ENCODE results near the gene SIMC1. TPM values are rescaled to one million over a fixed set of nuclear protein-coding genes. Genes with fewer than 3 reads are reported as not detected.
A peak's percentile ranks its signal among the peaks of the same experiment; 100 is the strongest.

The SIMC1 gene
- total RNA-seq, 1 experiment from 2014 or later = 17.9 TPM

DNA sequence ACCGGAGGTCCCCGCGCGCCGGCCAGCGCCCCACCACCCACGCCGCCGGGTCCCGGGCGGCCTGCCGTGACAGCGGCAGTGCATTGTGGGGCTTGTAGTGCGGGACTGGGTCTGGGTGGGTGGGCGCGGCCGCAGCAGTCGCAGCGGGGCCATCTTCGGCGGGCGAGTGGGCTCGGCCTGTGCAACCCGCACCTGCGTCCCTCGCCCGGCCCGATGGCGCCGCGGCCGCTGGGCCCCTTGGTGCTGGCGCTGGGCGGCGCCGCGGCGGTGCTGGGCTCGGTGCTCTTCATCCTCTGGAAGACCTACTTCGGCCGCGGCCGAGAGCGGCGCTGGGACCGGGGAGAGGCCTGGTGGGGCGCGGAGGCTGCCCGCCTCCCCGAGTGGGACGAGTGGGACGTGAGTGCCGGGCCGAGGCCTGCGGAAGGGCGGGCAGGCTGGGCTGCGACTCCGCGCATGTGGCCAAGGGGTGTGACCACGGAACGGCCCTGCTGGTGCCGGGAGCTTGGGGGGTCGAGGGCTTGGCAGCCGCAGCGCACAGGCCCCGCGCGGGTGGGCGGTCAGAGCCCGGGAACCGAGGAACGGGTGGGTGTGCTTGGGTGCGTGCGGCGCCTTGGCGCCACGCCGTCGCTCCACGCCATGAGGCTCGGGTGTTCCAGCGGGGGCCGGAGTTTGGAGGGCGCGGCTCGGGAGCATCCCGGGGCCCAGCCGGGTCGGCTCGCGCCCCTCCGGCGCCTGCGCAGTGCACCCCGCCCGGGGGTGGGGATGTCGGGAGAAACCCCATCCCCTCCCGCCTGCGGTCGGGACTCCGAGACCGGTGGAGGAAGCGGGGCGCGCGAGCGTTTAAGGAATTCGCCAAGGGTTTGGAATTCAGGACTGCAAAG, 127.4 kb downstream of the SIMC1 start, which contains the start of gene ARL10 (continued):
- peak; percentile 58 for TF ChIP-seq SP1 (CRISPR knock-in tag; conservative IDR thresholded peaks at IDR 0.05)
- TF ChIP-seq, protein P1, sequence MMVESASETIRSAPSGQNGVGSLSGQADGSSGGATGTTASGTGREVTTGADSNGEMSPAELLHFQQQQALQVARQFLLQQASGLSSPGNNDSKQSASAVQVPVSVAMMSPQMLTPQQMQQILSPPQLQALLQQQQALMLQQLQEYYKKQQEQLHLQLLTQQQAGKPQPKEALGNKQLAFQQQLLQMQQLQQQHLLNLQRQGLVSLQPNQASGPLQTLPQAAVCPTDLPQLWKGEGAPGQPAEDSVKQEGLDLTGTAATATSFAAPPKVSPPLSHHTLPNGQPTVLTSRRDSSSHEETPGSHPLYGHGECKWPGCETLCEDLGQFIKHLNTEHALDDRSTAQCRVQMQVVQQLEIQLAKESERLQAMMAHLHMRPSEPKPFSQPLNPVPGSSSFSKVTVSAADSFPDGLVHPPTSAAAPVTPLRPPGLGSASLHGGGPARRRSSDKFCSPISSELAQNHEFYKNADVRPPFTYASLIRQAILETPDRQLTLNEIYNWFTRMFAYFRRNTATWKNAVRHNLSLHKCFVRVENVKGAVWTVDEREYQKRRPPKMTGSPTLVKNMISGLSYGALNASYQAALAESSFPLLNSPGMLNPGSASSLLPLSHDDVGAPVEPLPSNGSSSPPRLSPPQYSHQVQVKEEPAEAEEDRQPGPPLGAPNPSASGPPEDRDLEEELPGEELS (CRISPR knock-in tag; IDR thresholded peaks at IDR 0.05) = peak; percentile 79; the same call in 1 of the 2 replicates
- TF ChIP-seq, protein P2, sequence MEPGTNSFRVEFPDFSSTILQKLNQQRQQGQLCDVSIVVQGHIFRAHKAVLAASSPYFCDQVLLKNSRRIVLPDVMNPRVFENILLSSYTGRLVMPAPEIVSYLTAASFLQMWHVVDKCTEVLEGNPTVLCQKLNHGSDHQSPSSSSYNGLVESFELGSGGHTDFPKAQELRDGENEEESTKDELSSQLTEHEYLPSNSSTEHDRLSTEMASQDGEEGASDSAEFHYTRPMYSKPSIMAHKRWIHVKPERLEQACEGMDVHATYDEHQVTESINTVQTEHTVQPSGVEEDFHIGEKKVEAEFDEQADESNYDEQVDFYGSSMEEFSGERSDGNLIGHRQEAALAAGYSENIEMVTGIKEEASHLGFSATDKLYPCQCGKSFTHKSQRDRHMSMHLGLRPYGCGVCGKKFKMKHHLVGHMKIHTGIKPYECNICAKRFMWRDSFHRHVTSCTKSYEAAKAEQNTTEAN (CRISPR knock-in tag; IDR thresholded peaks at IDR 0.05) = 0 out of 2 replicates have a peak, but pooled peaks have one; percentile 15
- TF ChIP-seq, protein P3, sequence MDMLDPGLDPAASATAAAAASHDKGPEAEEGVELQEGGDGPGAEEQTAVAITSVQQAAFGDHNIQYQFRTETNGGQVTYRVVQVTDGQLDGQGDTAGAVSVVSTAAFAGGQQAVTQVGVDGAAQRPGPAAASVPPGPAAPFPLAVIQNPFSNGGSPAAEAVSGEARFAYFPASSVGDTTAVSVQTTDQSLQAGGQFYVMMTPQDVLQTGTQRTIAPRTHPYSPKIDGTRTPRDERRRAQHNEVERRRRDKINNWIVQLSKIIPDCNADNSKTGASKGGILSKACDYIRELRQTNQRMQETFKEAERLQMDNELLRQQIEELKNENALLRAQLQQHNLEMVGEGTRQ (CRISPR knock-in tag; IDR thresholded peaks at IDR 0.05) = peak; percentile 26; the same call in 1 of the 2 replicates
- TF ChIP-seq GABPB1 (CRISPR knock-in tag; IDR thresholded peaks at IDR 0.05) = no peak
- TF ChIP-seq, protein P4, sequence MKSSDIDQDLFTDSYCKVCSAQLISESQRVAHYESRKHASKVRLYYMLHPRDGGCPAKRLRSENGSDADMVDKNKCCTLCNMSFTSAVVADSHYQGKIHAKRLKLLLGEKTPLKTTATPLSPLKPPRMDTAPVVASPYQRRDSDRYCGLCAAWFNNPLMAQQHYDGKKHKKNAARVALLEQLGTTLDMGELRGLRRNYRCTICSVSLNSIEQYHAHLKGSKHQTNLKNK (CRISPR knock-in tag; IDR thresholded peaks at IDR 0.05) = no peak
- TF ChIP-seq, protein P5, sequence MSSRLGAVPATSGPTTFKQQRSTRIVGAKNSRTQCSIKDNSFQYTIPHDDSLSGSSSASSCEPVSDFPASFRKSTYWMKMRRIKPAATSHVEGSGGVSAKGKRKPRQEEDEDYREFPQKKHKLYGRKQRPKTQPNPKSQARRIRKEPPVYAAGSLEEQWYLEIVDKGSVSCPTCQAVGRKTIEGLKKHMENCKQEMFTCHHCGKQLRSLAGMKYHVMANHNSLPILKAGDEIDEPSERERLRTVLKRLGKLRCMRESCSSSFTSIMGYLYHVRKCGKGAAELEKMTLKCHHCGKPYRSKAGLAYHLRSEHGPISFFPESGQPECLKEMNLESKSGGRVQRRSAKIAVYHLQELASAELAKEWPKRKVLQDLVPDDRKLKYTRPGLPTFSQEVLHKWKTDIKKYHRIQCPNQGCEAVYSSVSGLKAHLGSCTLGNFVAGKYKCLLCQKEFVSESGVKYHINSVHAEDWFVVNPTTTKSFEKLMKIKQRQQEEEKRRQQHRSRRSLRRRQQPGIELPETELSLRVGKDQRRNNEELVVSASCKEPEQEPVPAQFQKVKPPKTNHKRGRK (CRISPR knock-in tag; IDR thresholded peaks at IDR 0.05; ENCODE audit: borderline replicate concordance) = no peak
- no peak for TF ChIP-seq HMGA2 (CRISPR knock-in tag; IDR thresholded peaks at IDR 0.05)
- TF ChIP-seq, protein P6, sequence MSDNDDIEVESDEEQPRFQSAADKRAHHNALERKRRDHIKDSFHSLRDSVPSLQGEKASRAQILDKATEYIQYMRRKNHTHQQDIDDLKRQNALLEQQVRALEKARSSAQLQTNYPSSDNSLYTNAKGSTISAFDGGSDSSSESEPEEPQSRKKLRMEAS (CRISPR knock-in tag; IDR thresholded peaks at IDR 0.05) = peak; percentile 84; the same call in 1 of the 2 replicates
- no peak for TF ChIP-seq ZNF121 (CRISPR knock-in tag; IDR thresholded peaks at IDR 0.05)
- TF ChIP-seq CBFB (CRISPR knock-in tag; IDR thresholded peaks at IDR 0.05; ENCODE audit: low read depth) = no peak
- no peak for TF ChIP-seq NFYB (CRISPR knock-in tag; conservative IDR thresholded peaks at IDR 0.05; ENCODE audit: low read depth)
- TF ChIP-seq, protein P7, sequence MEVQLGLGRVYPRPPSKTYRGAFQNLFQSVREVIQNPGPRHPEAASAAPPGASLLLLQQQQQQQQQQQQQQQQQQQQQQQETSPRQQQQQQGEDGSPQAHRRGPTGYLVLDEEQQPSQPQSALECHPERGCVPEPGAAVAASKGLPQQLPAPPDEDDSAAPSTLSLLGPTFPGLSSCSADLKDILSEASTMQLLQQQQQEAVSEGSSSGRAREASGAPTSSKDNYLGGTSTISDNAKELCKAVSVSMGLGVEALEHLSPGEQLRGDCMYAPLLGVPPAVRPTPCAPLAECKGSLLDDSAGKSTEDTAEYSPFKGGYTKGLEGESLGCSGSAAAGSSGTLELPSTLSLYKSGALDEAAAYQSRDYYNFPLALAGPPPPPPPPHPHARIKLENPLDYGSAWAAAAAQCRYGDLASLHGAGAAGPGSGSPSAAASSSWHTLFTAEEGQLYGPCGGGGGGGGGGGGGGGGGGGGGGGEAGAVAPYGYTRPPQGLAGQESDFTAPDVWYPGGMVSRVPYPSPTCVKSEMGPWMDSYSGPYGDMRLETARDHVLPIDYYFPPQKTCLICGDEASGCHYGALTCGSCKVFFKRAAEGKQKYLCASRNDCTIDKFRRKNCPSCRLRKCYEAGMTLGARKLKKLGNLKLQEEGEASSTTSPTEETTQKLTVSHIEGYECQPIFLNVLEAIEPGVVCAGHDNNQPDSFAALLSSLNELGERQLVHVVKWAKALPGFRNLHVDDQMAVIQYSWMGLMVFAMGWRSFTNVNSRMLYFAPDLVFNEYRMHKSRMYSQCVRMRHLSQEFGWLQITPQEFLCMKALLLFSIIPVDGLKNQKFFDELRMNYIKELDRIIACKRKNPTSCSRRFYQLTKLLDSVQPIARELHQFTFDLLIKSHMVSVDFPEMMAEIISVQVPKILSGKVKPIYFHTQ (CRISPR knock-in tag; IDR thresholded peaks at IDR 0.05) = no peak
- TF ChIP-seq, protein P8, sequence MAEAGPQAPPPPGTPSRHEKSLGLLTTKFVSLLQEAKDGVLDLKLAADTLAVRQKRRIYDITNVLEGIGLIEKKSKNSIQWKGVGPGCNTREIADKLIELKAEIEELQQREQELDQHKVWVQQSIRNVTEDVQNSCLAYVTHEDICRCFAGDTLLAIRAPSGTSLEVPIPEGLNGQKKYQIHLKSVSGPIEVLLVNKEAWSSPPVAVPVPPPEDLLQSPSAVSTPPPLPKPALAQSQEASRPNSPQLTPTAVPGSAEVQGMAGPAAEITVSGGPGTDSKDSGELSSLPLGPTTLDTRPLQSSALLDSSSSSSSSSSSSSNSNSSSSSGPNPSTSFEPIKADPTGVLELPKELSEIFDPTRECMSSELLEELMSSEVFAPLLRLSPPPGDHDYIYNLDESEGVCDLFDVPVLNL (CRISPR knock-in tag; IDR thresholded peaks at IDR 0.05; ENCODE audit: borderline replicate concordance, low read depth) = no peak
- TF ChIP-seq, protein P9, sequence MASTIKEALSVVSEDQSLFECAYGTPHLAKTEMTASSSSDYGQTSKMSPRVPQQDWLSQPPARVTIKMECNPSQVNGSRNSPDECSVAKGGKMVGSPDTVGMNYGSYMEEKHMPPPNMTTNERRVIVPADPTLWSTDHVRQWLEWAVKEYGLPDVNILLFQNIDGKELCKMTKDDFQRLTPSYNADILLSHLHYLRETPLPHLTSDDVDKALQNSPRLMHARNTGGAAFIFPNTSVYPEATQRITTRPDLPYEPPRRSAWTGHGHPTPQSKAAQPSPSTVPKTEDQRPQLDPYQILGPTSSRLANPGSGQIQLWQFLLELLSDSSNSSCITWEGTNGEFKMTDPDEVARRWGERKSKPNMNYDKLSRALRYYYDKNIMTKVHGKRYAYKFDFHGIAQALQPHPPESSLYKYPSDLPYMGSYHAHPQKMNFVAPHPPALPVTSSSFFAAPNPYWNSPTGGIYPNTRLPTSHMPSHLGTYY (CRISPR knock-in tag; IDR thresholded peaks at IDR 0.05) = no peak
- peak; percentile 93 for TF ChIP-seq ESRRA (CRISPR knock-in tag; IDR thresholded peaks at IDR 0.05; ENCODE audit: borderline replicate concordance)
- TF ChIP-seq SOX15 (CRISPR knock-in tag; IDR thresholded peaks at IDR 0.05) = no peak
- TF ChIP-seq, protein P10, sequence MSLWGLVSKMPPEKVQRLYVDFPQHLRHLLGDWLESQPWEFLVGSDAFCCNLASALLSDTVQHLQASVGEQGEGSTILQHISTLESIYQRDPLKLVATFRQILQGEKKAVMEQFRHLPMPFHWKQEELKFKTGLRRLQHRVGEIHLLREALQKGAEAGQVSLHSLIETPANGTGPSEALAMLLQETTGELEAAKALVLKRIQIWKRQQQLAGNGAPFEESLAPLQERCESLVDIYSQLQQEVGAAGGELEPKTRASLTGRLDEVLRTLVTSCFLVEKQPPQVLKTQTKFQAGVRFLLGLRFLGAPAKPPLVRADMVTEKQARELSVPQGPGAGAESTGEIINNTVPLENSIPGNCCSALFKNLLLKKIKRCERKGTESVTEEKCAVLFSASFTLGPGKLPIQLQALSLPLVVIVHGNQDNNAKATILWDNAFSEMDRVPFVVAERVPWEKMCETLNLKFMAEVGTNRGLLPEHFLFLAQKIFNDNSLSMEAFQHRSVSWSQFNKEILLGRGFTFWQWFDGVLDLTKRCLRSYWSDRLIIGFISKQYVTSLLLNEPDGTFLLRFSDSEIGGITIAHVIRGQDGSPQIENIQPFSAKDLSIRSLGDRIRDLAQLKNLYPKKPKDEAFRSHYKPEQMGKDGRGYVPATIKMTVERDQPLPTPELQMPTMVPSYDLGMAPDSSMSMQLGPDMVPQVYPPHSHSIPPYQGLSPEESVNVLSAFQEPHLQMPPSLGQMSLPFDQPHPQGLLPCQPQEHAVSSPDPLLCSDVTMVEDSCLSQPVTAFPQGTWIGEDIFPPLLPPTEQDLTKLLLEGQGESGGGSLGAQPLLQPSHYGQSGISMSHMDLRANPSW (CRISPR knock-in tag; conservative IDR thresholded peaks at IDR 0.05; ENCODE audit: low read depth) = no peak
- TF ChIP-seq ETV6 (CRISPR knock-in tag; IDR thresholded peaks at IDR 0.05) = peak; percentile 68
- TF ChIP-seq JUN (CRISPR knock-in tag; IDR thresholded peaks at IDR 0.05) = no peak
